HepG2 (cell line): Measurements from ENCODE around the gene PAIP2. TPM values are rescaled to one million over a fixed set of nuclear protein-coding genes. Genes with fewer than 3 reads are reported as not detected.

Source experiments
- ARNTL ChIP-seq: sonication (generic); formaldehyde crosslinking; IDR thresholded peaks from 2 replicates; pipeline ENCODE4 v1.4.0; 2020; ENCODE audit warnings: mild to moderate bottlenecking, missing genetic modification reagents
- CAMTA2 ChIP-seq: sonication (generic); formaldehyde crosslinking; IDR thresholded peaks from 2 replicates; pipeline ENCODE4 v1.4.0; 2020; ENCODE audit warnings: mild to moderate bottlenecking, missing genetic modification reagents, borderline replicate concordance
- CCDC6 ChIP-seq: sonication (generic); formaldehyde crosslinking; IDR thresholded peaks from 2 replicates; pipeline ENCODE4 v1.8.1; 2022; ENCODE audit warnings: mild to moderate bottlenecking, missing genetic modification reagents, moderate library complexity
- HMG20B ChIP-seq: conservative IDR thresholded peaks from 2 replicates; pipeline ENCODE4 v1.6.1; 2016; ENCODE audit warnings: missing genetic modification reagents, missing compliant biosample characterization
- JDP2 ChIP-seq: sonication (generic); formaldehyde crosslinking; IDR thresholded peaks from 2 replicates; pipeline ENCODE4 v1.8.1; 2022; ENCODE audit warnings: missing genetic modification reagents, borderline replicate concordance
- MAFF ChIP-seq: IDR thresholded peaks from 2 replicates; pipeline ENCODE4 v1.6.1; 2011; ENCODE audit warnings: low read depth, low read length, improper control_type of control experiment
- MATR3 ChIP-seq: sonication (generic); formaldehyde crosslinking; IDR thresholded peaks from 2 replicates; pipeline ENCODE4 v1.4.0; 2020; ENCODE audit warnings: missing genetic modification reagents
- MEF2D ChIP-seq: sonication (generic); formaldehyde crosslinking; IDR thresholded peaks from 2 replicates; pipeline ENCODE4 v1.5.1; 2020; ENCODE audit warnings: mild to moderate bottlenecking, missing genetic modification reagents
- ONECUT2 ChIP-seq: sonication (generic); formaldehyde crosslinking; IDR thresholded peaks from 2 replicates; pipeline ENCODE4 v1.4.0; 2020; ENCODE audit warnings: missing genetic modification reagents
- STAT5B ChIP-seq: sonication (generic); formaldehyde crosslinking; IDR thresholded peaks from 2 replicates; pipeline ENCODE4 v1.4.0; 2020; ENCODE audit warnings: missing genetic modification reagents
- THAP7 ChIP-seq: sonication (generic); formaldehyde crosslinking; IDR thresholded peaks from 2 replicates; pipeline ENCODE4 v1.8.1; 2023; ENCODE audit warnings: mild to moderate bottlenecking, missing genetic modification reagents
- ZFP1 ChIP-seq: IDR thresholded peaks from 2 replicates; pipeline ENCODE4 v1.6.1; 2016
- ZNF142 ChIP-seq: sonication (generic); formaldehyde crosslinking; IDR thresholded peaks from 2 replicates; pipeline ENCODE4 v1.4.0; 2020; ENCODE audit warnings: missing genetic modification reagents
- ZNF468 ChIP-seq: sonication (generic); formaldehyde crosslinking; IDR thresholded peaks from 2 replicates; pipeline ENCODE4 v1.8.0; 2022; ENCODE audit warnings: mild to moderate bottlenecking, moderate library complexity, missing genetic modification reagents
- ZNF580 ChIP-seq: IDR thresholded peaks from 2 replicates; pipeline ENCODE4 v1.6.1; 2016; ENCODE audit warnings: low read depth, borderline replicate concordance
- ZNF589 ChIP-seq: sonication (generic); formaldehyde crosslinking; conservative IDR thresholded peaks from 2 replicates; pipeline ENCODE4 v1.8.0; 2022; ENCODE audit warnings: mild to moderate bottlenecking, moderate library complexity, missing genetic modification reagents
- ZNF747 ChIP-seq: sonication (generic); formaldehyde crosslinking; IDR thresholded peaks from 2 replicates; pipeline ENCODE4 v1.8.1; 2023; ENCODE audit warnings: missing genetic modification reagents, mild to moderate bottlenecking, borderline replicate concordance
- ZNF83 ChIP-seq: sonication (generic); formaldehyde crosslinking; IDR thresholded peaks from 2 replicates; pipeline ENCODE4 v1.4.0; 2020; ENCODE audit warnings: missing genetic modification reagents, mild to moderate bottlenecking, borderline replicate concordance
- polyA plus RNA-seq, 8 experiments: library from polyadenylated mRNA; depleted of rRNA in 3 of 8; stranded (reverse) in 7 of 8; unstranded in 1 of 8; fragments of >200 nt; fragmentation: Illumina TruSeq in 4 of 8; extraction: Trizol in 4 of 8; gene quantifications; 2 replicates each; pipeline versions ENCODE4 v1.2.1 to v1.2.3, GENCODE V29; 2011 to 2016; ENCODE audit warnings: low read depth in 4 of 8, missing spikeins in 1 of 8, mixed read lengths in 1 of 8; ENCODE audit not compliant: insufficient read depth in 1 of 8
- total RNA-seq, 5 experiments: library from RNA; depleted of rRNA; stranded (reverse); fragments of >200 nt; fragmentation: Illumina TruSeq; extraction: Trizol; gene quantifications; 2 replicates each; pipeline ENCODE4 v1.2.3, GENCODE V29; 2016; ENCODE audit warnings: low read depth in 1 of 5
- TF ChIP-seq, protein P1 (sequence below): IDR thresholded peaks from 2 replicates; pipeline ENCODE4 v1.6.1; 2016; ENCODE audit warnings: missing genetic modification reagents, missing compliant biosample characterization
- TF ChIP-seq, protein P2 (sequence below): sonication (generic); formaldehyde crosslinking; IDR thresholded peaks from 2 replicates; pipeline ENCODE4 v1.8.1; 2022; ENCODE audit warnings: low read depth, mild to moderate bottlenecking, missing genetic modification reagents

Gene PAIP2
- total and polyA plus RNA-seq, 2 of the 13 experiments (the other 11 are each of a cell fraction or from before 2014, with no cell fraction given) = 61.5 to 76.3 TPM

DNA sequence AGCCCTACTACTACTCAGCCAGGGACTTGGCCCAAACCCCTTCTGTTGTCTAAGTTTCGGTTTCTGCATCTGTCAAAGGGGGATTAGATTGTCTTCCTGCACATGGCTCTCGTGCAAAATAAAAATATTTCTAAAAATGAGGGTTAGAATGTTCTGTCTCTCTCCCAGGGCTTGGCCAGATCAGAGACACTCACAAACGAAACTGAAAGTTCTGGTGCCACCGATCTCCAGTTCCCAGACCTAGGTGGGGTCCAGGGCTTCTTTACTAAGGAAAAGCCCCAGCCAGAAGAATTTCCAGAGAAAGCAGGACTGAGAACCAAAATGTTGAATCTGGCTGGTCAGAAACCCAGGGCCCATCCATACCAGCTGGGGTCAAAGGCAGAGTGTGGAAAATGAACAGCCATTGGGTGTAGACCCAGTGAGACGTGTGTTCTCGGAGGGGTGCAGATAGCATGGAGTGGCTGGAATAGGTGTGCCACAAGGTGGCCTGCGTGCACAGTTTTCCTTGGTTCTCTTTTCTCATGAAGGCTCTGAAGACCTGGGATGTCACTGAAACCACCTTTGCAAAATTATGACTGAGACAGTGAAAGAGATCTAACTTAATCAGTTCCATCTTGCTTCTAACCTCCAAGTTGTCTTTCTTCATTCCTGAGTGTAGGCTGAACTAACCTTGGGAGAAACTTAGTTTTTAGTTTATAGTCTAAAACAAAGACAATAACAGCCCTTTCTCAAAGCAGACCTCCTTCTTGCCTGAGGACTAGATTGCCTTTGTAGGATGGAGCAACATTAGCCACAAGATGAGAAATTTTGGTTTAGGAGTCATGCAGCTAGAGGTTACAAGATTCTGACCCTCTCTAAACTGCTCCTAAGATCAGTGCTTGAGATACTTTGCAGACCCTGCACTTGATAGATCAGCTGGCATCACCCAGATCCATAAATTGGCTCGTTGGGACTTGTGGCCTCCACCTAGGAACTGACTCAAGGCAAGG, 43.7 kb downstream of the PAIP2 start (continued):
- TF ChIP-seq ZNF589 = no peak
- no peak for TF ChIP-seq MAFF
- no peak for TF ChIP-seq ZNF83 (CRISPR knock-in tag)
- no peak for TF ChIP-seq ONECUT2 (CRISPR knock-in tag)
- TF ChIP-seq MEF2D (CRISPR knock-in tag) = no peak
- no peak for TF ChIP-seq MATR3 (CRISPR knock-in tag)
- no peak for TF ChIP-seq CCDC6
- TF ChIP-seq JDP2 = no peak
- TF ChIP-seq ZNF468 (CRISPR knock-in tag) = no peak
- no peak for TF ChIP-seq ZNF142 (CRISPR knock-in tag)
- no peak for TF ChIP-seq CAMTA2
- no peak for TF ChIP-seq ZNF747 (CRISPR knock-in tag)
- TF ChIP-seq, protein P1, sequence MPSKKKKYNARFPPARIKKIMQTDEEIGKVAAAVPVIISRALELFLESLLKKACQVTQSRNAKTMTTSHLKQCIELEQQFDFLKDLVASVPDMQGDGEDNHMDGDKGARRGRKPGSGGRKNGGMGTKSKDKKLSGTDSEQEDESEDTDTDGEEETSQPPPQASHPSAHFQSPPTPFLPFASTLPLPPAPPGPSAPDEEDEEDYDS (CRISPR knock-in tag) = peak; percentile 77
- no peak for TF ChIP-seq HMG20B (CRISPR knock-in tag)
- TF ChIP-seq ZNF580 (CRISPR knock-in tag) = peak; percentile 74; the same call in 1 of the 2 replicates
- TF ChIP-seq THAP7 = no peak
- TF ChIP-seq, protein P2, sequence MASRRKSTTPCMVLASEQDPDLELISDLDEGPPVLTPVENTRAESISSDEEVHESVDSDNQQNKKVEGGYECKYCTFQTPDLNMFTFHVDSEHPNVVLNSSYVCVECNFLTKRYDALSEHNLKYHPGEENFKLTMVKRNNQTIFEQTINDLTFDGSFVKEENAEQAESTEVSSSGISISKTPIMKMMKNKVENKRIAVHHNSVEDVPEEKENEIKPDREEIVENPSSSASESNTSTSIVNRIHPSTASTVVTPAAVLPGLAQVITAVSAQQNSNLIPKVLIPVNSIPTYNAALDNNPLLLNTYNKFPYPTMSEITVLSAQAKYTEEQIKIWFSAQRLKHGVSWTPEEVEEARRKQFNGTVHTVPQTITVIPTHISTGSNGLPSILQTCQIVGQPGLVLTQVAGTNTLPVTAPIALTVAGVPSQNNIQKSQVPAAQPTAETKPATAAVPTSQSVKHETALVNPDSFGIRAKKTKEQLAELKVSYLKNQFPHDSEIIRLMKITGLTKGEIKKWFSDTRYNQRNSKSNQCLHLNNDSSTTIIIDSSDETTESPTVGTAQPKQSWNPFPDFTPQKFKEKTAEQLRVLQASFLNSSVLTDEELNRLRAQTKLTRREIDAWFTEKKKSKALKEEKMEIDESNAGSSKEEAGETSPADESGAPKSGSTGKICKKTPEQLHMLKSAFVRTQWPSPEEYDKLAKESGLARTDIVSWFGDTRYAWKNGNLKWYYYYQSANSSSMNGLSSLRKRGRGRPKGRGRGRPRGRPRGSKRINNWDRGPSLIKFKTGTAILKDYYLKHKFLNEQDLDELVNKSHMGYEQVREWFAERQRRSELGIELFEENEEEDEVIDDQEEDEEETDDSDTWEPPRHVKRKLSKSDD = no peak
- no peak for TF ChIP-seq ZFP1 (CRISPR knock-in tag)
- no peak for TF ChIP-seq ARNTL (CRISPR knock-in tag)
- no peak for TF ChIP-seq STAT5B
